Adipocyte (in vitro differentiated cells): ENCODE measurements around the gene RPP30.

Experiments used
- DNase-seq: peaks from one replicate; pipeline ENCODE4 v3.0.0-alpha.2; 2015; ENCODE audit warnings: low read depth
- H3K27me3 ChIP-seq: replicated peaks from 2 replicates; pipeline ENCODE4 v1.7.0; 2013; ENCODE audit warnings: mild to moderate bottlenecking, low read length, moderate library complexity; ENCODE audit not compliant: control insufficient read depth, insufficient read depth
- H3K36me3 ChIP-seq: 2 replicates; pipeline ENCODE4 v1.7.0; 2013; ENCODE audit warnings: low read length, mild to moderate bottlenecking, moderate library complexity; ENCODE audit not compliant: control insufficient read depth, insufficient read depth, severe bottlenecking
- H3K4me1 ChIP-seq: 2 replicates; pipeline ENCODE4 v1.7.0; 2013; ENCODE audit warnings: mild to moderate bottlenecking, low read length, moderate library complexity; ENCODE audit not compliant: control insufficient read depth, insufficient read depth
- H3K4me3 ChIP-seq: 2 replicates; pipeline ENCODE4 v1.7.0; 2013; ENCODE audit warnings: mild to moderate bottlenecking, low read length, moderate library complexity
- H3K9ac ChIP-seq: 2 replicates; pipeline ENCODE4 v1.7.0; 2013; ENCODE audit warnings: mild to moderate bottlenecking, low read length, moderate library complexity
- H3K9me3 ChIP-seq: 2 replicates; pipeline ENCODE4 v1.7.0; 2013; ENCODE audit warnings: mild to moderate bottlenecking, low read length, moderate library complexity; ENCODE audit not compliant: control insufficient read depth

RPP30 gene

DNA sequence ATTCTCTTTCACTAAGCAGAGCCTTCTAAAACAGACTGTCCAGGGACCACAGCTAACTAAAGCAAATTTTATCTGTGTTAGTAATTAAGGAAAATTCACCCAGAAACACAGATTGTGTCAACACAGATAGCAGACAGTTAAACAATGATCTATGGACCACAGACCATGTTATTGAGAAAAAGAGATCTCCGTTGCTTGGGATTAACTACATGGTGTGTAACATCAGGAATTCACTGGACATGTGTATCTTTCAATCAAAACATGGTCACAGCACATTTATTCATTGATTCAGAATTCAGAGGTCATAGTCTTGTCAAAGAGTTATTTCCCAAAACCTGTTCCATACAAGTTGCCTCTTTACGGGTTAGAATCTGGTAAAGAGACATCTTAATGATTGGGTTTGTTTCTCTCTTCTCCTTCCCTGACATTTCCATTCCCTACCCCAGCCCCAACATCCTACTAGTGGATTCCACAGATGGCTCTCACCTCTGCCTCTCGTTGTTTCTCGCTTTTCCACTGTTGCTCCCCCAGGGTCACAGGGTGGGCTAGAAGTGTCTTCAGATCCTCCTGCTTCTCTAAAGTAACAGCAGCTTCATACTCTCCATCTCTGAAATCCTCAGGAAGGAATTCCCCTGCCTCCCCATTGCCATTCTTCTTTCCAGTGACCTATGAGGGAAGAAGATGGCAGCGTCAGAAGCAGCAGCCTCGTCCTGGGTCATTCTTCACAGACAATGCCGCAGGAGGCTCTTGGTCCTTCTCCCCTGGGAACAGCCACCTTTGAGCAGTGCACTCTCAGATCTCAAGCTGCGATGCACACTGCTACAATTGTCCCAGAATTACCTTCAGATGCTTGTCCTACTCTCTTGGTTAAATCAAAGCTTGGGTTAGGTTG, 48.2 kb downstream of the RPP30 start:
- H3K36me3 ChIP-seq: peaks cover 10% of the 10 kb centered on the region
- H3K4me3 ChIP-seq: peak overlapping the region; percentile 71
- no peaks in the 10 kb centered on the region for H3K27me3 ChIP-seq
- H3K9ac ChIP-seq: peak overlapping the region; percentile 71
- no peaks in the 10 kb centered on the region for H3K9me3 ChIP-seq
- H3K4me1 ChIP-seq: peaks cover 34% of the 10 kb centered on the region
- DNase-seq: no peak

DNA sequence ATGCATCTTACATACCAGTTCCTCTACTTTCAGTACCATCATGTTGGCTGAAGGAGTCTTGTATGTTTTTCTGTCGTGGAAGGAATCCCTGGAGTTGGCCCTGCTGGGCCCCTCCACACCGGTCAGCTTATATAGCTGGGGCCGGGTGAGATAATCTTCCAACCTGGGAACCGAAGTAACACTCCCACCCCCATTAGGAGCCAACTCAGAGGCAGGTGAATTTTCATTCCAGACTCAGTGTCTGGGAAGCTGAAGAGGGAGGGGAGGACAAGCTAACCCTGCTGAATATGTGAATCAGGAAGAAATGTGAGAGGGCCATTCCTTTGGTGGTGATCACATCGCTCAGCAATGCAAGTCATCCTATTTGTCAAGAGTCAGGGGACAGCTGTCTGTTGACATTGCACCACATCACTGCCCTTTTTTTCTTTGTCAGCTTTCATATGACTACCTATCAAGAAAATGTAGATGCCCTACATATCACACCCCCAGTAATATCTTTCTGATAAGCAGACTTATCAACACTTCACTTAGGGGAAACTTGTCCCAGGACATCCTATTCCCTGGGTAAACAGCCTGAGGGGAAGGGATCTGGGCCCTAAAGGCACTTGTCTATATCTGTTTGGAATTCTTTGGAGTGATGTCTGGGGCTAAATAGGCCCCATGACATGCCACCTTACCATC, 49.4 kb downstream of the RPP30 start, which contains the start of gene ANKRD1:
Gene ANKRD1 (minus strand): TSS at position 102 of the 681 bp plus-strand sequence. CDS start 60 bp downstream, at position 42.
- DNase-seq: peak; percentile 85
- Histone ChIP-seq H3K4me1 (peaks cover 31% of the 10 kb centered on the region), H3K4me3 (peak within 1 kb of the TSS; percentile 71), H3K9ac (peak within 1 kb of the TSS; percentile 71), H3K36me3 (peaks cover 6% of the 10 kb centered on the region), H3K9me3 (no peaks in the 10 kb centered on the region), H3K27me3 (no peaks in the 10 kb centered on the region)

DNA sequence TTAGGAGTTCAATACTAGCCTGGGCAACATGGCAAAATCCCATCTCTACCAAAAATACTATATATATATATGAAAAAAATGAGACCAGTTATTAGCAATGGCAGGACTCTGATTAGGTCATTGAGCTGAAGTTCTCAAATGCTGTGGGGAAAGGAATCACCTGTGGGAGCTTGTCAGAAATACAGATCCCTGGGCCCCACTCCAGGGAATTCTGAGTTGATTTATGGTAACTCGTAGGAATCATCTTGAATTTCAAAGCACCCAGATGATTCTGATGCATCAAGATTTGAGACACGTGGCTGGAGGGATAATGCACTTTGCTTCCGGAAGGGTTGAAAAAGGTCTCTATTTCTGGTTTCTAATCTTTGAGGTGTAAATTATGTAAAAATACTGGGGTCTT, 50.1 kb downstream of the RPP30 start:
- H3K27me3 ChIP-seq: no peaks in the 10 kb centered on the region
- no peaks in the 10 kb centered on the region for H3K9me3 ChIP-seq
- H3K4me3 ChIP-seq: no peak overlapping the region
- peaks cover 6% of the 10 kb centered on the region for H3K36me3 ChIP-seq
- H3K4me1 ChIP-seq: peaks cover 31% of the 10 kb centered on the region
- H3K9ac ChIP-seq: no peak overlapping the region
- no peak for DNase-seq

DNA sequence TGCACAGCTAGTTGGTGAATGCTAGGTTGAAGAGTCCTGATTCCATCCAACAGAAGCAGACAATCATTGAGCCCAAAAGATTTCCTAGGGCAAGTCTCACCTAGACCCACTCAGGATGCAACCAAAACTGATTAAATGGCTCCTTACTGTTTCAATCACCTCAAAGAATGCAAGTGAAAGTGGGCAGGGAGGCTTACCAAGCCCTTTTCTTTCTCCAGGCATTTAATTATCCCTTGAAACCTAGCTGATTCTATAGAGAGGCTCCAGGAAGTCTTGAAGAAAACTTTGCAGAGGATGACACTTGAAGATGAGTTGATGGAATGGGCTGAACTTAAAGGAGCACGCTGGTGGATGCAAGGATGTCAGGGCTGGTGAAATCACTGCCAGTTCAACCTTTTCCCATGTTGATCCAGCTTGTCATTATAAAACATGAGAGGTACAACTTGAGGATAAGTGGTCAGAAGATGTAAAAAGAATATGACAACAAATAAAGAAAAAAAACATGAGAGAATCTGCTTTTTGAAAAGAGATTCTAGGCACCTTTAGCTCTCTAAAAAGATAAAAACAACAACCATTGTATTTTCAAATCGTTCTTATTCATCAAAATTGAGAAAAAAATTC, 51.4 kb downstream of the RPP30 start:
- Histone ChIP-seq H3K27me3 (no peaks in the 10 kb centered on the region), H3K9ac (no peak overlapping the region), H3K4me1 (peaks cover 31% of the 10 kb centered on the region), H3K4me3 (no peak overlapping the region), H3K36me3 (no peaks in the 10 kb centered on the region), H3K9me3 (no peaks in the 10 kb centered on the region)
- no peak for DNase-seq

DNA sequence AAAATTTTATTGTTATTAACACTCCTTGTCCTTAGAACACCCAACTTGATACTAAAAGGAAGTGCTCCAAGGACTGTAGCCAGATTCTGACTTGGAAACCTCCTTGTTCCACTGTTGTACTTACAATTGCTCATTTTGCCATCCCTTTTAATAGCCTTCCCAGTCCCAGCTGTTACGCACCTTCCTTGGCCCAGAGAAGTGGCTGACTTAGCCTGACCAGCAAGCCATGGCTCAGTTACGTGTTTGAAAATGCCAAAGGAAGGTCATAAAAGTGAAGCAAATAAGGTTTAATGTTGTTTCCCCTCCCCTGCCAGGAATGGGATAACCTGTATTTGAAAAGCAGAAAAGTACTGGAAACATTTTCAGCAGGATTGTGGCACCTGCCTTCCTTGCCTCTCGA, 52.8 kb downstream of the RPP30 start:
- H3K27me3 ChIP-seq: no peaks in the 10 kb centered on the region
- peaks cover 29% of the 10 kb centered on the region for H3K4me1 ChIP-seq
- no peaks in the 10 kb centered on the region for H3K36me3 ChIP-seq
- no peak overlapping the region for H3K4me3 ChIP-seq
- no peaks in the 10 kb centered on the region for H3K9me3 ChIP-seq
- no peak overlapping the region for H3K9ac ChIP-seq
- no peak for DNase-seq

DNA sequence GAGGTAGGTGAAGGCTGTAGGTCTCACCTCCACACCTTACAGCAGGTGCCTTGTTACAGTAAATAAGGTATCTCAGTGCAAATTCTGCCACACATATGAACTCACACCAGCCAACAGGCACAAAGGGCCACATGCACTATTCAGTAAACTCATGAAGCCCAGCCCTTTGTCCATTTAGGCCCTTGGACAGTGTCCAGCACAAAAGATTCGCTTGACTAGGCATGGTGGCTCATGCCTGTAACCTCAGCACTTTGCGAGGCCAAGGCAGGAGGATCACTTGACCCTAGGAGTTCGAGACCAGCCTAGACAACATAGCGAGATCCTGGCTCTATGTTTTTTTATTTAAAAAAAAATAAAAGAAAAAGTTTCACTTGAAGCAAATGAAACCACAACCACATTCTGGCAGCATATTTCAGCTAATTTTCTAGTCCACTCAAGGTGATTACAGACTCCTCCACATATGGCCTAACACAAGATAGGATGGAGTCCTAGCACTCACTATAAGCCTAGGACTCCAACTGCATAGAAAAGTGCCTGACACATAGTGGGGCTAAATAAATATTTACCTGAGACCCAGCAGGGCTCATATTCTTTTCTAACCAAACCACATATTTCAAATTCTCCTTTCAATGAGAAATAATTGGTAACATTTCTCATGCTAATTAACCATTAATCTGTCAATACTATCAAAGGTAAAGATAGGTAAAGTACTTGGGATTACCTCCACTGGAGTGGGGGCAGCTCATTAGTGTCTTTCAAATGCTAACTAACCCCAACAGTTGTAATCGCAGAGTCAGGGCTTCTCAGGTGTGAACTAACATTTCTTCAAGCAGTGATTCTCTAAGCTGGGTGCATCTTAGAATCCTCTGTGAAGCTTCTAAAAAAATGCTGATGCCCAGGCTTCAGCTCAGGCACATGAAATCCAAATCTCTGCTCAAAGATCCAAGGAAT, 53.6 kb downstream of the RPP30 start:
- H3K9ac ChIP-seq: no peak overlapping the region
- no peaks in the 10 kb centered on the region for H3K36me3 ChIP-seq
- H3K9me3 ChIP-seq: no peaks in the 10 kb centered on the region
- no peak overlapping the region for H3K4me3 ChIP-seq
- DNase-seq: no peak
- H3K4me1 ChIP-seq: peaks cover 35% of the 10 kb centered on the region
- no peaks in the 10 kb centered on the region for H3K27me3 ChIP-seq

DNA sequence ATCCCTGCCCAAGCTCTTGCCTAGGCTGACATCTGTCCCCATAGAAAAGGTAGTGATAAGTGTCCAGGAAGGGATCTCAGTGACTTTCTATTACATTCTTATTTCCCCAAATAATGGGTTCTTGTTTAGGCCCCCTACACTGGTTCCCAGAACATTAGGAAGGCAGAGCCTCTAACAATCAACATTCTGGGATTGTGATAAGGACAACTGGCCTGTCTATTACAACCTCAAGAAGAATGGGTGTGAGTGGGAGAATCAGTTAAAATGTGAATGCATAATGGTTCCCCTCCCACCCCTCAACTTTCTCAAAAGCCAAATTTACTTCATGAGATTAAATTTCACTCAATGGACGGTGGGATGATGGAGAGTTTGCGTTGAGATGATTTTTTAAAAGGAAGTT, 55.5 kb downstream of the RPP30 start:
- DNase-seq: no peak
- Histone ChIP-seq H3K4me1 (peaks cover 39% of the 10 kb centered on the region), H3K4me3 (no peak overlapping the region), H3K9ac (no peak overlapping the region), H3K9me3 (no peaks in the 10 kb centered on the region), H3K36me3 (no peaks in the 10 kb centered on the region), H3K27me3 (no peaks in the 10 kb centered on the region)

DNA sequence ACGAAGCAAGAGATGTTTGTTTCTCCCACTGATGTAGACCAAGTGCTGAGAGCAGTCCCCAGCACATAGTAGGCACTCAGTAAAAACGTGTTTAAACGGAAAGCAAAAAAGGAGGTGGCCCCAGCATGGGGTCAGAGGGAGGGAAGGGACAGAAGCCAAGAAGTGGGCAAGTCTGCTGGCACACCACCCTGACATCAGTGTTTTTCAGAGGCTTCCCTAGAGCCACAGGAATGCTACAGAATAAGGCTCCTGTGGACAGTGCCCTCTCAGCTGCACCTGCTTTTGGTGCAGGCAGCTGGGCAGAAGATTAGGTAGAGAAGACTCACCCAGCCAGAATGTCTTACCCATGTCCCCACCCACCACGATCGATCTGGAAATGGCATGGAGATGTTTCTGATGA, 57.4 kb downstream of the RPP30 start:
- no peaks in the 10 kb centered on the region for H3K9me3 ChIP-seq
- no peaks in the 10 kb centered on the region for H3K27me3 ChIP-seq
- H3K4me3 ChIP-seq: no peak overlapping the region
- H3K36me3 ChIP-seq: no peaks in the 10 kb centered on the region
- H3K4me1 ChIP-seq: peaks cover 39% of the 10 kb centered on the region
- H3K9ac ChIP-seq: peak overlapping the region; percentile 85
- DNase-seq: no peak

DNA sequence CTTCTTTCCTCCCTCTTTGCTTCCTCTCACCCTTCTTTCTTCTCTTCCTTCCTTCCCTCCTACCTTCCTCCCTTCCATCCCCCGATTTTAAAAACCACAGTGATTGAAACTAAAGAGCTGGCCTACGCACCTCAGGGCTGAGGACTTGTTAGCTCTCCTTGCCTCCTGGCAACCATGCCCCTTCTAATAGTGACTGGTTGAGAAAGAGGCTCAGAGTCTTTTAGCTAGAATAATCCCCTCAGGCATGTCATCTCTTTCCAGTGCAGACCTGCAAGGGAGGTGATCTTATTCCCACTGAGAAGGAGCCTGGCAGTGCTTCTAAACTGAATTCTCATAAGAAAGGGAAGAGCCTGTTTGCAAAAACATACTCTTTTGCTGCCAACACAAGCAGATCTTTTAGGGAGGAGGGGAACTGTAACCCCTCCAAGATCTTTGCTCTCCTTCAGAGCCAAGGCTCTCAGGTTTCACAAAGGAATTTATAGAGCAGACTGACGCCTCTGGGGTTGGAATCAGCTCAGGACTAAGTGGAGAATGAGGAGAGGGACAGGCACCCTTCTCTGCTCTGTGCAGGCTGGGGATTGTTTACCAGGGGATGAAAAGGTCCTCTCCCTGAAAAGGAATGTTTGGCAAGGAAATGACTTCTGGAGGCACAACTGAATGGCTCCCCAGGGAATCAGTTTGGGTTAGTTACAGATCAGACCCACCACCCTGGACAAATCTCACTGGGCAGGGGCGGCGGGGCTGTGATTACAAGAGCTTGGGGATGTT, 58.5 kb downstream of the RPP30 start:
- DNase-seq: peak; percentile 85
- Histone ChIP-seq H3K27me3 (no peaks in the 10 kb centered on the region), H3K36me3 (no peaks in the 10 kb centered on the region), H3K4me3 (peak overlapping the region; percentile 6), H3K9me3 (no peaks in the 10 kb centered on the region), H3K9ac (peak overlapping the region; percentile 85), H3K4me1 (peaks cover 31% of the 10 kb centered on the region)
